HepG2 (cell line): Measurements from ENCODE around the gene RFFL. TPM values are rescaled to one million over a fixed set of nuclear protein-coding genes. Genes with fewer than 3 reads are reported as not detected.
A peak's percentile ranks its signal among the peaks of the same experiment; 100 is the strongest.

Experiments used
- ATF2 ChIP-seq: sonication (generic); formaldehyde crosslinking; IDR thresholded peaks from 2 replicates; pipeline ENCODE4 v1.4.0; 2020; ENCODE audit warnings: missing genetic modification reagents
- ATF3 ChIP-seq: sonication (generic); formaldehyde crosslinking; IDR thresholded peaks from 2 replicates; pipeline ENCODE4 v1.4.0; 2020; ENCODE audit warnings: missing genetic modification reagents
- BRF2 ChIP-seq: sonication (generic); formaldehyde crosslinking; IDR thresholded peaks from 2 replicates; pipeline ENCODE4 v1.8.1; 2022; ENCODE audit warnings: mild to moderate bottlenecking, missing genetic modification reagents
- CC2D1A ChIP-seq: sonication (generic); formaldehyde crosslinking; IDR thresholded peaks from 2 replicates; pipeline ENCODE4 v1.8.1; 2023; ENCODE audit warnings: mild to moderate bottlenecking, missing genetic modification reagents
- E2F1 ChIP-seq: sonication (generic); formaldehyde crosslinking; IDR thresholded peaks from 2 replicates; pipeline ENCODE4 v1.5.0; 2020; ENCODE audit warnings: missing genetic modification reagents
- HNRNPL ChIP-seq: fragments of 200-400 bp; formaldehyde crosslinking; IDR thresholded peaks from 2 replicates; pipeline ENCODE4 v1.6.1; 2017; ENCODE audit warnings: mild to moderate bottlenecking, low read depth, low read length
- HOXA7 ChIP-seq: sonication (generic); formaldehyde crosslinking; IDR thresholded peaks from 2 replicates; pipeline ENCODE4 v1.8.1; 2022; ENCODE audit warnings: mild to moderate bottlenecking, missing genetic modification reagents, moderate library complexity
- MTF1 ChIP-seq: sonication (generic); formaldehyde crosslinking; IDR thresholded peaks from 2 replicates; pipeline ENCODE4 v1.5.0; 2020; ENCODE audit warnings: missing genetic modification reagents
- NFE2L1 ChIP-seq: sonication (generic); formaldehyde crosslinking; IDR thresholded peaks from 2 replicates; pipeline ENCODE4 v1.4.0; 2020; ENCODE audit warnings: missing genetic modification reagents, mild to moderate bottlenecking, borderline replicate concordance
- NR1H2 ChIP-seq: sonication (generic); formaldehyde crosslinking; IDR thresholded peaks from 2 replicates; pipeline ENCODE4 v1.8.1; 2022; ENCODE audit warnings: low read depth, missing genetic modification reagents, borderline replicate concordance
- TBL1XR1 ChIP-seq: fragments of 150-350 bp; IDR thresholded peaks from 2 replicates; pipeline ENCODE4 v1.6.1; 2014; ENCODE audit warnings: borderline replicate concordance, low read length; ENCODE audit not compliant: partially characterized antibody
- ZBTB4 ChIP-seq: sonication (generic); formaldehyde crosslinking; IDR thresholded peaks from 2 replicates; pipeline ENCODE4 v1.4.0; 2020; ENCODE audit warnings: missing genetic modification reagents, mild to moderate bottlenecking, borderline replicate concordance
- ZBTB7B ChIP-seq: sonication (generic); formaldehyde crosslinking; IDR thresholded peaks from 2 replicates; pipeline ENCODE4 v1.4.0; 2020; ENCODE audit warnings: missing genetic modification reagents
- ZFP1 ChIP-seq: IDR thresholded peaks from 2 replicates; pipeline ENCODE4 v1.6.1; 2016
- ZMYM4 ChIP-seq: sonication (generic); formaldehyde crosslinking; IDR thresholded peaks from 2 replicates; pipeline ENCODE4 v1.8.1; 2023; ENCODE audit warnings: mild to moderate bottlenecking, missing genetic modification reagents
- ZNF292 ChIP-seq: sonication (generic); formaldehyde crosslinking; IDR thresholded peaks from 2 replicates; pipeline ENCODE4 v1.8.1; 2022; ENCODE audit warnings: mild to moderate bottlenecking, low read depth, missing genetic modification reagents, borderline replicate concordance
- ZNF639 ChIP-seq: conservative IDR thresholded peaks from 2 replicates; pipeline ENCODE4 v1.6.1; 2018; ENCODE audit warnings: missing genetic modification reagents
- ZNF737 ChIP-seq: sonication (generic); formaldehyde crosslinking; IDR thresholded peaks from 2 replicates; pipeline ENCODE4 v1.5.0; 2020; ENCODE audit warnings: missing genetic modification reagents, mild to moderate bottlenecking, borderline replicate concordance
- polyA plus RNA-seq, 8 experiments: library from polyadenylated mRNA; depleted of rRNA in 3 of 8; stranded (reverse) in 7 of 8; unstranded in 1 of 8; fragments of >200 nt; fragmentation: Illumina TruSeq in 4 of 8; extraction: Trizol in 4 of 8; gene quantifications; 2 replicates each; pipeline versions ENCODE4 v1.2.1 to v1.2.3, GENCODE V29; 2011 to 2016; ENCODE audit warnings: low read depth in 4 of 8, missing spikeins in 1 of 8, mixed read lengths in 1 of 8; ENCODE audit not compliant: insufficient read depth in 1 of 8
- total RNA-seq, 5 experiments: library from RNA; depleted of rRNA; stranded (reverse); fragments of >200 nt; fragmentation: Illumina TruSeq; extraction: Trizol; gene quantifications; 2 replicates each; pipeline ENCODE4 v1.2.3, GENCODE V29; 2016; ENCODE audit warnings: low read depth in 1 of 5

Gene RFFL
- total and polyA plus RNA-seq, 2 of the 13 experiments (the other 11 are each of a cell fraction or from before 2014, with no cell fraction given), result 24.3 to 48.6 TPM

- no peak for TF ChIP-seq ZBTB4 (CRISPR knock-in tag)
- TF ChIP-seq BRF2 (CRISPR knock-in tag), result no peak
- no peak for TF ChIP-seq ATF2 (CRISPR knock-in tag)
- 0 out of 2 replicates have a peak, but pooled peaks have one; percentile 15 for TF ChIP-seq ZMYM4
- 0 out of 2 replicates have a peak, but pooled peaks have one; percentile 50 for TF ChIP-seq HNRNPL
- no peak for TF ChIP-seq ATF3 (CRISPR knock-in tag)
- TF ChIP-seq TBL1XR1, result no peak
- 0 out of 2 replicates have a peak, but pooled peaks have one; percentile 60 for TF ChIP-seq E2F1 (CRISPR knock-in tag)
- no peak for TF ChIP-seq CC2D1A
- TF ChIP-seq MTF1 (CRISPR knock-in tag), result peak; percentile 47; the same call in 1 of the 2 replicates
- TF ChIP-seq ZNF639 (CRISPR knock-in tag), result no peak
- no peak for TF ChIP-seq HOXA7
- no peak for TF ChIP-seq ZNF737 (CRISPR knock-in tag)
- TF ChIP-seq NFE2L1 (CRISPR knock-in tag), result no peak
- TF ChIP-seq ZBTB7B (CRISPR knock-in tag), result peak; percentile 81
- no peak for TF ChIP-seq ZFP1 (CRISPR knock-in tag)
- 0 out of 2 replicates have a peak, but pooled peaks have one; percentile 23 for TF ChIP-seq ZNF292 (CRISPR knock-in tag)
- no peak for TF ChIP-seq NR1H2 (CRISPR knock-in tag)
Observed at GRCh38 chr17:34980681-34981537, 82.6 kb downstream of the RFFL start (continued).
